KMS-11 (cell line): ENCODE data around the gene PEX6.

ENCODE experiments used
- H2AFZ ChIP-seq: fragments of 200-600 bp; sonication (generic); 2 replicates; pipeline ENCODE4 v1.6.1; 2016; ENCODE audit warnings: antibody characterized with exemption, mixed run types, low read depth
- H3K27ac ChIP-seq: fragments of 200-600 bp; sonication (generic); 2 replicates; pipeline ENCODE4 v1.6.1; 2016; ENCODE audit warnings: mild to moderate bottlenecking, mixed run types
- H3K27me3 ChIP-seq: fragments of 200-600 bp; sonication (generic); 2 replicates; pipeline ENCODE4 v1.6.1; 2017; ENCODE audit warnings: mild to moderate bottlenecking, low read depth, mixed run types, moderate library complexity; ENCODE audit not compliant: insufficient read depth
- H3K36me3 ChIP-seq: fragments of 200-600 bp; sonication (generic); 2 replicates; pipeline ENCODE4 v1.6.1; 2017; ENCODE audit warnings: mild to moderate bottlenecking, mixed run types; ENCODE audit not compliant: insufficient read depth
- H3K4me1 ChIP-seq: fragments of 200-600 bp; sonication (generic); 2 replicates; pipeline ENCODE4 v1.6.1; 2016; ENCODE audit warnings: mild to moderate bottlenecking, low read depth, mixed run types; ENCODE audit not compliant: poor library complexity, severe bottlenecking
- H3K4me2 ChIP-seq: fragments of 200-600 bp; sonication (generic); 2 replicates; pipeline ENCODE4 v1.7.0; 2016; ENCODE audit warnings: mild to moderate bottlenecking, mixed run types
- H3K4me3 ChIP-seq: fragments of 200-600 bp; sonication (generic); IDR thresholded peaks from 2 replicates; pipeline ENCODE4 v1.6.1; 2017; ENCODE audit warnings: low read depth, low read length, mixed read lengths; ENCODE audit not compliant: insufficient read depth
- H3K79me2 ChIP-seq: fragments of 200-600 bp; sonication (generic); 2 replicates; pipeline ENCODE4 v1.6.1; 2016; ENCODE audit warnings: low read depth, mixed run types; ENCODE audit not compliant: insufficient read depth
- H3K9ac ChIP-seq: fragments of 200-600 bp; sonication (generic); 2 replicates; pipeline ENCODE4 v1.6.1; 2016; ENCODE audit warnings: mild to moderate bottlenecking, mixed run types
- H4K20me1 ChIP-seq: fragments of 200-600 bp; sonication (generic); 2 replicates; pipeline ENCODE4 v1.6.1; 2016; ENCODE audit warnings: mild to moderate bottlenecking, mixed run types; ENCODE audit not compliant: insufficient read depth
- TF ChIP-seq, protein P1 (sequence below): fragments of 200-600 bp; sonication (generic); conservative IDR thresholded peaks from 2 replicates; pipeline ENCODE4 v1.6.1; 2017; ENCODE audit warnings: low read depth, mild to moderate bottlenecking, antibody characterized with exemption, low read length, moderate library complexity, mixed read lengths

The PEX6 gene

DNA sequence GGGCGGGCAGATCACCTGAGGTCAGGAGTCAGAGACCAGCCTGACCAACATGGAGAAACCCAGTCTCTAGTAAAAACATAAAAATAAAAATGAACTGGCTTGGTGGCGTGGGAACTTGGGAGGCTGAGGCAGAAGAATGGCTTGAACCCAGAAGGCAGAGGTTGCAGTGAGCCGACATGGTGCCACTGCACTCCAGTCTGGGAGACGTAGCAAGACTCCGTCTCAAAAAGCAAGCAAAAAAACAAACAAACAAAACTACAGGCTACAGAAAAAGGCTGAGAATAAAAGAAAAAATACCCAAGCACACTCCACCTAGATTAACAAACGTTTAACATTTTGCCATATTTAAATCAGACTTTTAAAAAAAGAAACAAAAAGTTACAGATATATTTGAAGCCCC lies 57.2 kb downstream of the PEX6 start:
- Histone ChIP-seq H3K9ac (no peak overlapping the region), H4K20me1 (no peaks in the 10 kb centered on the region), H2AFZ (no peak overlapping the region), H3K36me3 (no peaks in the 10 kb centered on the region), H3K4me2 (no peak overlapping the region), H3K79me2 (no peaks in the 10 kb centered on the region), H3K4me3 (no peak overlapping the region), H3K27me3 (no peaks in the 10 kb centered on the region), H3K4me1 (no peaks in the 10 kb centered on the region), H3K27ac (no peak overlapping the region)
- TF ChIP-seq, protein P1, sequence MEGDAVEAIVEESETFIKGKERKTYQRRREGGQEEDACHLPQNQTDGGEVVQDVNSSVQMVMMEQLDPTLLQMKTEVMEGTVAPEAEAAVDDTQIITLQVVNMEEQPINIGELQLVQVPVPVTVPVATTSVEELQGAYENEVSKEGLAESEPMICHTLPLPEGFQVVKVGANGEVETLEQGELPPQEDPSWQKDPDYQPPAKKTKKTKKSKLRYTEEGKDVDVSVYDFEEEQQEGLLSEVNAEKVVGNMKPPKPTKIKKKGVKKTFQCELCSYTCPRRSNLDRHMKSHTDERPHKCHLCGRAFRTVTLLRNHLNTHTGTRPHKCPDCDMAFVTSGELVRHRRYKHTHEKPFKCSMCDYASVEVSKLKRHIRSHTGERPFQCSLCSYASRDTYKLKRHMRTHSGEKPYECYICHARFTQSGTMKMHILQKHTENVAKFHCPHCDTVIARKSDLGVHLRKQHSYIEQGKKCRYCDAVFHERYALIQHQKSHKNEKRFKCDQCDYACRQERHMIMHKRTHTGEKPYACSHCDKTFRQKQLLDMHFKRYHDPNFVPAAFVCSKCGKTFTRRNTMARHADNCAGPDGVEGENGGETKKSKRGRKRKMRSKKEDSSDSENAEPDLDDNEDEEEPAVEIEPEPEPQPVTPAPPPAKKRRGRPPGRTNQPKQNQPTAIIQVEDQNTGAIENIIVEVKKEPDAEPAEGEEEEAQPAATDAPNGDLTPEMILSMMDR = no peak

DNA sequence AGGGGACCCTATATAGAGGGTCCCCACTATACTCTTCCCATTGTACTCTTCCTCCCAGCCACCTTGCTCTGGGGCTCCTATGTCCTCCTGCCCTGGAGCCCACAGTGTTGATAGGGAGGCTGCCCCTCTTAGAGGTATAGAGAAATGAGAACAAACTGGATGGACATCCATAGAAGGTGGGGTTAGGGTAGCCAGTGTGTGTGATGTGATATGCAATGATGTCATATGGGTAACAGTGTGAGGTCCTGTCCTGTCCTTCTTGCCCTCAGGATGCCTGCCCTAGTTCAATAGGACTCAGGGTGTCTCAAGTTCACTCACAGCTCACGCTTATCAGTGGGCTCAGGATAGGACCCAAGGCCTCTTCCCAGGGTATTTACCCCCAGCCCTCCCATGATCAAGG lies 62.7 kb downstream of the PEX6 start:
- H3K9ac ChIP-seq = no peak overlapping the region
- no peaks in the 10 kb centered on the region for H3K36me3 ChIP-seq
- no peaks in the 10 kb centered on the region for H3K79me2 ChIP-seq
- no peak overlapping the region for H3K4me3 ChIP-seq
- H4K20me1 ChIP-seq = no peaks in the 10 kb centered on the region
- H3K4me1 ChIP-seq = peaks cover 8% of the 10 kb centered on the region
- H3K4me2 ChIP-seq = no peak overlapping the region
- H3K27me3 ChIP-seq = peaks cover 2% of the 10 kb centered on the region; the same call in 1 of the 2 replicates
- TF ChIP-seq, protein P1 = no peak
- H2AFZ ChIP-seq = no peak overlapping the region
- H3K27ac ChIP-seq = no peak overlapping the region

DNA sequence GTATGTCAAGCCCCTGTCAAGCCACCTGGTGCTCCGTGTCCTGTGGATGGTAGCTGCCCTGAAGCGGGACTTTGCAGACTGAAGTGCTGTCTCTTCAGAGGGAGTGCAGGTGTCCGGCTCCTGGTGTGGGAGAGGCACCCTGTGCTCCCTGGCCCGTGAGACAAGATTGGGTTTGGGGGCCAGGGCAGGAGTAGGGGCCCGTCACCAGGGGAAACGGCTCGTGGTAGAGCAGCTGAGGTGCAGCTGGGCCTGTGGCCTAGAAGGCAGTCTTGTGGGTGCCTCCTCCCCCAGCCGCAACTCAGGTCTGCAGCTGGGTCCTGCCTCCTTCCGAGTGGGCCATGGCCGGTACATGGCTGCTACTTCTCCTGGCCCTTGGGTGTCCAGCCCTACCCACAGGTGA lies 63.2 kb downstream of the PEX6 start, which contains the start of gene PTCRA:
Gene PTCRA (plus strand): TSS at position 322 of the 400 bp plus-strand sequence. CDS start 17 bp downstream, at position 339.
- Histone ChIP-seq H3K27me3 (peaks cover 2% of the 10 kb centered on the region; the same call in 1 of the 2 replicates), H4K20me1 (no peaks in the 10 kb centered on the region), H3K9ac (no peak within 1 kb of the TSS), H3K4me3 (no peak within 1 kb of the TSS), H3K36me3 (no peaks in the 10 kb centered on the region), H3K27ac (no peak within 1 kb of the TSS), H2AFZ (no peak within 1 kb of the TSS), H3K4me2 (no peak within 1 kb of the TSS), H3K79me2 (no peaks in the 10 kb centered on the region), H3K4me1 (peaks cover 8% of the 10 kb centered on the region)
- TF ChIP-seq, protein P1 = no peak

DNA sequence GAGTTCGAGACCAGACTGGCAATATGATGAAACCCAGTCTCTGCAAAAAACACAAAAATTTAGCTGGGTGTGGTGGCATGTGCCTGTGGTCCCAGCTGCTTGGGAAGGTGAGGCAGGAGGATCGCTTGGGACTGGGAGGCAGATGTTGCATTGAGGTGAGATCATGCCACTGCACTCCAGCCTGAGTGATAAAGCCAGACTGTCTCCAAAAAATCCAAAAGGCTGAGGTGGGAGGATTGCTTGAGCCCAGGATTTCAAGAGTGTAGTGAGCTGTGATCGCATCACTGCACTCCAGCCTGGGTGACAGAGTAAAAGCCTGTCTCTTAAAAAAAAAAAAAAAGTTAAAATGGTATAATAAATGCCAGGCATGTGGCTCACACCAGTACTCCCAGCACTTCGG lies 64.4 kb downstream of the PEX6 start:
- Histone ChIP-seq H3K27ac (no peak overlapping the region), H3K4me2 (no peak overlapping the region), H2AFZ (no peak overlapping the region), H3K27me3 (peaks cover 2% of the 10 kb centered on the region; the same call in 1 of the 2 replicates), H3K79me2 (no peaks in the 10 kb centered on the region), H3K36me3 (no peaks in the 10 kb centered on the region), H3K4me1 (peaks cover 8% of the 10 kb centered on the region), H3K4me3 (no peak overlapping the region), H4K20me1 (no peaks in the 10 kb centered on the region), H3K9ac (no peak overlapping the region)
- TF ChIP-seq, protein P1 = no peak
